G401 (cell line): Measurements from ENCODE around the gene PNKD. TPM values are rescaled to one million over a fixed set of nuclear protein-coding genes. Genes with fewer than 3 reads are reported as not detected.

Experiments used
- DNase-seq: peaks from one replicate; pipeline ENCODE4 v3.0.0-alpha.2; 2015; ENCODE audit warnings: low spot score
- in situ Hi-C: cut with HindIII; loops from 2 replicates; pipeline ENCODE4 v1.10.0; 2016; ENCODE audit warnings: low sequenced_read_pairs, mixed read lengths
- total RNA-seq: library from RNA; depleted of rRNA; stranded (reverse); fragments of >200 nt; shearing (Covaris generic); gene quantifications from 2 replicates; pipeline ENCODE4 v1.2.3, GENCODE V29; 2014; rRNA removed

Gene PNKD
- total RNA-seq, 1 experiment from 2014 or later: 37.5 TPM

- DNase-seq: no peak
- in situ Hi-C loops: no loop called here
Measured at GRCh38 chr2:218386505-218387368, 116.4 kb downstream of the PNKD start.

DNA sequence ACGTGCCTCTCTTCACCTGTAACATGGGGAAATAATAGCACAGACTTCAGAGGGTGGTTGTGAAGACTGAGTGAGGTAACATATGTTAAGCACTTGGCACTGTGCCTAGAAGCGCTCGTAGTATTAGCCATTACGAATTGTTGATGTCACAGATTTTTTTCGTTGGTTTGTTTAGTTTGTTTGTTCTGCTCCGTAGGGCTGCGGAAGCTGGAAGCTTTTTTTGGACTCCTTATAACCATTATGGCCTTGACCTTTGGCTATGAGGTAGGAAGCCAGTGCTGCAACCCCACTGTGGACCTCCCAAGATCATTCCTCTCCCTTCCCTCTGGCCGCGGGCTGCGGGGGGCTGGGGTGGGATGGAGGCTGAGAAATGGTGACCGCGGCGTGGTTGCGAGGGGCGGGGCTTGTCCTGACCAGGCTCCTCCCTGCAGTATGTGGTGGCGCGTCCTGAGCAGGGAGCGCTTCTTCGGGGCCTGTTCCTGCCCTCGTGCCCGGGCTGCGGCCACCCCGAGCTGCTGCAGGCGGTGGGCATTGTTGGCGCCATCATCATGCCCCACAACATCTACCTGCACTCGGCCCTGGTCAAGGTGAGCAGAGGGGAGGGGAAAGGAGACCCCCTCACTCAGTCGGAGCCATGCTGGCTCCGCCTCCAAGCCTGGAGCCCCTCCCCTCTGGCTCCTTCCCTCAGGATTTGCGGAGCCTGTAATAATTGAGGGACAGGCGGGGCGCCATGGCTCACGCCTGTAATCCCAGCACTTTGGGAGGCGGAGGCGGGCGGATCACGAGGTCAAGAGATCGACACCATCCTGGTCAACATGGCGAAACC, 117.3 kb downstream of the PNKD start:
- peak; percentile 53 for DNase-seq
- in situ Hi-C loops: no loop called here

GRCh38 chr2:218389333-218390150, 119.2 kb downstream of the PNKD start:
- in situ Hi-C loops: no loop called here
- DNase-seq: no peak

DNA sequence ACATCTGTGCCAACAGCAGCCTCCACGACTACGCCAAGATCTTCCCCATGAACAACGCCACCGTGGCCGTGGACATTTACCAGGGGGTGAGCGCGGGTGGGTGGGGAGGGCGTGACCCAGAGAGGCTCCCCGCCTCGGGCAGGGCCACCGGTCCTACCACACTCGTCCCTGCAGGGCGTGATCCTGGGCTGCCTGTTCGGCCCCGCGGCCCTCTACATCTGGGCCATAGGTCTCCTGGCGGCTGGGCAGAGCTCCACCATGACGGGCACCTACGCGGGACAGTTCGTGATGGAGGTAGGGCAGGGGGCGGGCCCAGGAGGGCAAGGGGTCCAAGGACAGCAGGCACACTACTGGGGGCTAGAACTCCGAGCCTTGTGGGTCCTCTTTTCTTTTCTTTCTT, 120.9 kb downstream of the PNKD start:
- DNase-seq: no peak
- in situ Hi-C loops: no loop called here

DNA sequence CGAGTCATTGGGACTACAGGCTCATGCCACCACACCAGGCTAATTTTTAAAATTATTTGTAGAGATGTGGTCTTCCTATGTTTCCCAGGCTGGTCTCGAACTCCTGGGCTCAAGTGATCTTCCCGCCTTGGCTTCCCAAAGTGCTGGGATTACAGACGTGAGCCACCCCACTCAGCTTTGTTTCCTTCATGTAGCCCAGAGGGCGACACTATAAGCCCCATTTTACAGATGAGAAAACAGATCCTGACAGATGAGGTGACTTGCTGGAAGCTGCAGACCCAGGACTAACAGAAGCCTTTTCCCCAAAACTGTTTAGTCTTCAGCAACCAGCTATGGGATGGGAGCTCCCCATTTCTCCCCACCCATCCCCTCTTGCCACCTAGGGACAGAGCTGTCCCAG, 122.1 kb downstream of the PNKD start:
- in situ Hi-C loops: no loop called here
- no peak for DNase-seq

GRCh38 chr2:218392891-218393462, 122.7 kb downstream of the PNKD start:
- in situ Hi-C loops: no loop called here
- no peak for DNase-seq

DNA sequence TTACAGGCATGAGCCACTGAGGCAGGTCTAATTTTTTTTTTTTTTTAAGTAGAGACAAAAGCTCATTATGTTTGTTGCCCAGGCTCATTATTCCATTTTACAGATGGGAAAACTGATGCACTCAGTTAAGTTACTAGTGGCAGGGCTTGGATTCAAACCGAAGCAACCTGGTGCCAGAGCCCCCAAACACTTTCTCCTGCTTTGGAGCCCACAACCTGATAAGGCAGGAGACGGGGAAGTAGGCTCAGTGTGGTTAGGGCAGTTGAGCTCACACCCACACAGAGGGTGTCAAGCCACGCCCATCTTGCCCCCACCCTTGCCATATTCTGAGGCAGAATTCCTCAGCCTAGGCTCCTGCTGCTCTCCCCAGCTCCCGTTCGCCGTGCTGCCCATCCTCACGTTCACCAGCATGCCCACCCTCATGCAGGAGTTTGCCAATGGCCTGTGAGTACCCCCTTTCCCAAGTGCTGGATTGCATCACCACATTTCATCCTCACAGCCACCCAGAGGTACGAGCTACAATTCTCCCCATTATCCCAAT, 123.5 kb downstream of the PNKD start:
- in situ Hi-C loops: no loop called here
- DNase-seq: no peak

DNA sequence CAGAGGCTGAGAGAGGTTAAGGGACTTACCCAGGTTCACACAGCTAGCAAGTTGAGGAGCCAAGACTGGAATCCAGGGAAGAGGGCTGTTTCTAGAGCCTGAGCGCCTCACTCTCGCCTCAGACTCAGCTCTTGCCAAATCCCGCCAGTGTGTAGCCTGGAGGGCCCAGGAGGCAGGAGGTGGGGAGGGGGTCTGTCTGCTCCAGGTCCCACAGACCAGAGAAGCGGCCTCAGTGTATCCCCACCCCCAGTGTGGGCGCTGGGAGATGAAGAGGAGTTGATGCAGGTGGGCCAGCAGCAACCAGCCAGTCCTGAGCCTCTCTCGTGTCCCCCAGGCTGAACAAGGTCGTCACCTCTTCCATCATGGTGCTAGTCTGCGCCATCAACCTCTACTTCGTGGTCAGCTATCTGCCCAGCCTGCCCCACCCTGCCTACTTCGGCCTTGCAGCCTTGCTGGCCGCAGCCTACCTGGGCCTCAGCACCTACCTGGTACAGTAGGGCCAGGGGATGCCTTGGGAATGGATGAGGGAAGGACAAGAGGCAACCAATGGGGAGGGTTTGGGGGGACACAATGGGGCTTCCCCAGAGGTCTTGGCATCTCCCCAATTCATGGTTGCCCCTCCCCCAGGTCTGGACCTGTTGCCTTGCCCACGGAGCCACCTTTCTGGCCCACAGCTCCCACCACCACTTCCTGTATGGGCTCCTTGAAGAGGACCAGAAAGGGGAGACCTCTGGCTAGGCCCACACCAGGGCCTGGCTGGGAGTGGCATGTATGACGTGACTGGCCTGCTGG, 124.2 kb downstream of the PNKD start:
- DNase-seq: no peak
- in situ Hi-C loops: no loop called here

GRCh38 chr2:218395090-218395444, 124.7 kb downstream of the PNKD start:
- in situ Hi-C loops: no loop called here
- no peak for DNase-seq

- no peak for DNase-seq
- in situ Hi-C loops: no loop called here
Measured at GRCh38 chr2:218395456-218395825, 125.1 kb downstream of the PNKD start.

- DNase-seq: peak; percentile 94
- in situ Hi-C loops: no loop called here
Measured at GRCh38 chr2:218395826-218396687, 125.7 kb downstream of the PNKD start.

Other genes starting within 250 kb of the PNKD start
- not detected in 2 replicates for gene RUFY4, start 201.3 kb upstream of the PNKD start, total RNA-seq
- not detected in 2 replicates for gene CXCR2, start 144.5 kb upstream of the PNKD start, total RNA-seq
- gene CXCR1, start 103.6 kb upstream of the PNKD start, total RNA-seq: not detected in 2 replicates
- 263 and 286 TPM in 2 replicates for gene ARPC2, start 53.3 kb upstream of the PNKD start, total RNA-seq
- gene GPBAR1, start 9.5 kb upstream of the PNKD start, total RNA-seq: not detected in 2 replicates
- 128 and 217 TPM in 2 replicates for gene AAMP, start 382 bp upstream of the PNKD start, total RNA-seq
- gene TMBIM1, start 22.0 kb downstream of the PNKD start, total RNA-seq: 83.7 and 100 TPM in 2 replicates
- gene CATIP, start 86.3 kb downstream of the PNKD start, total RNA-seq: 0.25 and 2.7 TPM in 2 replicates
- gene SLC11A1, start 111.8 kb downstream of the PNKD start, total RNA-seq: 0.12 and 0.27 TPM in 2 replicates
- gene CTDSP1, start 129.3 kb downstream of the PNKD start, total RNA-seq: 68.2 and 86.5 TPM in 2 replicates
- not detected in 2 replicates for gene VIL1, start 148.6 kb downstream of the PNKD start, total RNA-seq